Measurements from ENCODE around the gene ULBP2.
"Not testable (repeated sequence)": the region's sequence is repeated elsewhere in the genome, so short reads cannot be mapped to it uniquely, and the experiment has no call there.

ULBP2 gene

DNA sequence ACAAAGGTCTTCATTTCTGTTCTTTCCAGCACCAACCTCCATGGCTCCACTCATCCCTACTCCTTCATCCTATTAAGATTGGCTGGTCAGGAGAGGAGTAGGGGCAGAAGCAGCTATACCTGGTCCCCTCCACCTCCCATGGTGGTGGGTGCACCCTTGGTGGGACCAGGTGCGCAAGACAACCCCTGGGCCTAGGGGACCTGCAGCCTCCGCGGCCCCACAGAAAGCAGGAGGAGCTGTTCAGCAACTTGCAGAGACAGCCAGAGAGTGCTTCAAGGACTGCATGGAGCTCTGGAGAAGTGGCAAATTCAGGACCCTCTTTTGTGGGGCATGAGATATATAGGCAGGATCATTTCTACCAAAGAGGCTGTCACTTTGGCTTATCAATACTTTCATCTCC, 9.8 kb downstream of the ULBP2 start:
- no peak for DNase-seq (ENCODE audit: low spot score)

DNA sequence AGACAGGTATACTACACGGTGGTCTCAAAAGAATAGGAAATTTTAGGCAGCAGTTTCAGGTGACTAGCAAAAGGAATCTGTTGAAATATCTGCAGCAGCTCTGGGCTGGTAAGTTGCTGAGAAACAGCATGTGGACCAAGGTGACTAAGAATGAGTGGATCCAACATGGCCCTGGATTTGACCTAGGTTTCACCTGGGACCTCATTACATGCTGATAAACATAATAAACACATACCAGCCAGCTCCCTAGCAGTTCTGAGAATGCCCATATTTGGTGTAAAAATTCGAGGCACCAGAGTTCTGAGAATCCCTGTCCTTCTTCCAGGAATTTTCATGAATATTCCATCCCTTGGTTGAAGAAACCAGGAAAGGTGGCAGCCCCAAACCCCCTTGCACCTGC, 11.6 kb downstream of the ULBP2 start:
- DNase-seq (ENCODE audit: low spot score): not testable (repeated sequence)

DNA sequence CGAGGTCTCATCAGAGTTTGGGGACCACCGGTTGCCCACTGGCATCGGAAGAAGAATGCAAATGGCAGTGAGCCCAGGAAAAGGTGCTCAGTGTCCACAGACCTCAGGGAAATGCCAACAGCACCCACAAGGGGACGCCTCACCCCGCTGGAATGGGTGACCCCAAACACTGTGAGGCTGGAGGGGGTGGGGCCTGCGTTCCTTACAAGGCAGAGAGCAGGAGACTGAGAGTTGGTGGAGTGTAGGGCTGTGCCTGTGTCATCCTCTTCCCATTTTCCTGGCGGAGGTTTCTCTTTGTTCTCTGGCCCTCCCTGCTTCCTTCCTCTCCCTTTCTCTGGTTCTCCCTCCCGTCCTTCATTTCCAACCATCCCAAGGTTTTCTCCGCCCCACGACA, 12.1 kb downstream of the ULBP2 start:
- not testable (repeated sequence) for DNase-seq (ENCODE audit: low spot score)

DNA sequence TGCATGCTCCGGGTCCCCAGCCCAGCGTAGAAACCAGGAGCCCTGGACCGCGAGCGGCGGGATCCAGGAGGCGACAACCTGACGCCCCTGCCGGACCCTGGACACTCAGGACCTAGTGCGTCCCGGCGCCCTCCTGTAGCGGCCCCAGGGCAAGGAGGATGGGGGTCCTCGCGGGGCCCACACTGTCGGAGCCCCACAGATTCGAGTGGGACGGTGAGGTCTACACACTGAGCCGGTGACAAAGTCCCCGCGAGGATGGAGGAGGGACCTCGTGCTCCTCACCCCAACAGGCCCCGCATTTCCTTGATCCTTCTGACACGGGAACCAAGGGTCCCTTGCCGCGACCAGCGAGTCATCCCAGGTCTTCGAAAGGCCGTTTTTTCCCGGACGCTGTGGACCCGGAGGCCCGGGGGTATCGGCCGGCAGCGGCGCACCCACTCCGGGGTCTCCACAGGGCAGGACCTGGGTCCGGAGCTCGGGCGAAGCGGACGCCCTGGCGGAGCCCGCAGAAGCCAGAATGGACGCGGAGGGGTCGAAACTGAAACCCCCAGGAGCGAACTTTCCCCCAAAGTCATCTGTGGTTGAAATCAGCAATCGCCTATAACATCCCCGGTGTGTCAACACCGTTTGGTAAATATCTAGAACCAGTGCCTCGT, 12.6 kb downstream of the ULBP2 start:
- not testable (repeated sequence) for DNase-seq (ENCODE audit: low spot score)

DNA sequence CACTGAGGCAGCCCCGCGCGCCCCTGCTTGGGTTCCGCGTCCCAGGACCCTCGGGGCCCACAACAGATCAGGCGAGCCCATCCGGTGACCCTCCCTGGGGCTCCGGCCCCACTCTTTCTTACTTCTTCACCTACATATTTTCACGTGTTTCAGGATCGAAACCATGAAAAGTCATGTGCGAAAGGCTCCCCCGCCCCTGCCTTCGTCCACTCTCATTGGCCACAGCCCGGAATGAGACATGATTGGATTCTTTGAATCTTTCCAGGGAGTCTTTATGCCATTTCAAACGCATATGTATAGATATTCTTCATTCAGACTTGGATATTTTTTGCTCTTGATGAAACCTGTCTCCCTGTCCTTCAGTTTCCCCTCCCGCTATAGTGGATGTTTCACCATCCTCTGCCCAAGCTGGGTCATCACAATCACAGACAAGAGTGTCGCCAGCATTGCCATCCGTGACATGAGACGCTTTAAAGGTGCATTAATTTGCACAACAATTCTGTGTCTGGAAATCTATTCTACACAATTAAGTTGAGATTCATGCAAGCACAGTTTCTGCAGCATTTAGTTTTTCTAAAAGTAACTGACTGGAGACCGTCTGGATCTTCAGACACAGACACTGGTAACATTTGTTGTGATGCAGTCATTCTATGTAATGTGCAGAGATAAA, 13.3 kb downstream of the ULBP2 start:
- not testable (repeated sequence) for DNase-seq (ENCODE audit: low spot score)

DNA sequence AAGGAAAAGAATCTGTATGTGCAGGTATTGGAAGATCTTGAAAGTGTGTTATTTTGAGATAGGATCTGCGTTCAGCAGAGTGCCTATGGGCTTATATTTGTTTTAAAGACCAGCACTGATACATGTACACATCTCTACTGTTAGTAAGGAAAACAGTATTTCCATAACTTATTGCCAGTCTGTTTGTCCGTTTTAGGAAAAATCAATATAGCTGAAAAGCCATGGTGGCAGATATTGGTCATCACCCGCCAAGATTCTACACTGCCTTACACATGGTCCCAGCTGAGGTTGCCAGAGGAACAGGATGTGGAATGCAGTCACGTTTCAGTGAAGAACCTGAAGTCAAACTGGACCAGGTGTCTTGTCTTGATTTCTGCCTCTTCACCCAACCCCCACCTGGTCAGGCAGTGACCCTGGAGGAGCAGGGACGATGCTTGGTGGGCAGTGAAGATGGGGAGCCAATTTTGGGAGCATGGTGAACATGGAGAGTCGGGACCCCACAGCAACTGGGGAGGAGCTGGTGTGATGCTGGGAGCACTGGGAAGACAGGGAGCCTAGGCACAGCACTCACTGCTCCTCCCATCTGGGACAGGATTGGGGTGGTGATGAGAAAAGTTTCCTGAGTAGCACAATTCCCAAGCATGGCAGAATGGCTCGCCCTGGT, 14.0 kb downstream of the ULBP2 start:
- DNase-seq (ENCODE audit: low spot score): not testable (repeated sequence)

DNA sequence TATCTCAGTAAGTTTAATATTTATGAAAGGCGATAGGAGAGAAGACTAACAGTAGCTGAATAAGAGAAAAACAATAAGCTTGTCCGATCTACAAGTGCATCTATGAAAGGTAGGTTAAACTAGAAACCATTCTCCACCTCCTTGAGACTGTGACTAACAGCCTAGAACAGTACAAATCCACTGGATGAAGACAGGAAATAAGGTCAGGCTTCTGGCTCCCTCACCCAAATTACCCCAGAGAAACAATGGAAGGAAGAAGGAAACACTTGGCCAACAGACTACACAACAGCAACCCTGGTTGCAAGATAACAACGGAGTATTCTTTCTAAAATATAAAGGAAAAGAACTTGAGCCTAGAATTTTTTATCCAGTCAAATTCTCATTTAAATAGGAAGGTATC, 16.3 kb downstream of the ULBP2 start:
- not testable (repeated sequence) for DNase-seq (ENCODE audit: low spot score)

DNA sequence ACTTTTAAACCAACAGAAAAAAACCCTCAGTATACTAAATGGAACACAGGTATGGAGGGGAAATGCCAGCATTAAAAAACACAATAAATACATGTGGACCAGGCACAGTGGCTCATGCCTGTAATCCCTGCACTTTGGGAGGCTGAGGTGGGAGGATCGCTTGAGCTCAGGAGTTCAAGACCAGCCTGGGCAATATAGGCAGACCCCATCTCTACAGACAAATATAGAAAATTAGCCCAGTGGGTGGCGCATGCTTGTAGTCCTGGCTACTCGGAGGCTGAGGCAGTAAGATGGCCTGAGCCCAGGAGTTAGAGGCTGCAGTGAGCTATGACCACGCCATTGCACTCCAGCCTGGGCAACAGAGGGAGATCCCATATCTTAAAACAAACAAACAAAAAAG, 18.0 kb downstream of the ULBP2 start:
- DNase-seq (ENCODE audit: low spot score): not testable (repeated sequence)

DNA sequence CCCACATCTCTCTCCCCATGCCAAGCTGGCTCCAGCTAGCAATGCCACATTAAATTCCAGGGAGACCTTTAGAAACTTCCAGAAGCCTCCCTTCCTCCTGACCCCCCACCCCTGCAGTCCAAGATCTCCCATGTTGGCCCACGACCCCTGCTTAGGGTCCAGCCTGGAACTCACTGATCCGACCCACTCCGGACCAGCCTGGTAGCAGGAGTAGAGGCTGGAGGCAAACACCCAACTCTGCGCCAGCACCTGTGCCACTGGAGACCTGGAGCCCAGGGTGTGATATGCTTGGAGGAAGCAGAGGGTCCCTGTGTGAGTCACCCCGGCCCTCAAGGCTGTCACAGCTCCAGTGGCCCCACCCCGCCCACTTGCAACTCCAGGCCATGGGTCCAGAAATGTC, 18.7 kb downstream of the ULBP2 start:
- DNase-seq (ENCODE audit: low spot score): no peak

DNA sequence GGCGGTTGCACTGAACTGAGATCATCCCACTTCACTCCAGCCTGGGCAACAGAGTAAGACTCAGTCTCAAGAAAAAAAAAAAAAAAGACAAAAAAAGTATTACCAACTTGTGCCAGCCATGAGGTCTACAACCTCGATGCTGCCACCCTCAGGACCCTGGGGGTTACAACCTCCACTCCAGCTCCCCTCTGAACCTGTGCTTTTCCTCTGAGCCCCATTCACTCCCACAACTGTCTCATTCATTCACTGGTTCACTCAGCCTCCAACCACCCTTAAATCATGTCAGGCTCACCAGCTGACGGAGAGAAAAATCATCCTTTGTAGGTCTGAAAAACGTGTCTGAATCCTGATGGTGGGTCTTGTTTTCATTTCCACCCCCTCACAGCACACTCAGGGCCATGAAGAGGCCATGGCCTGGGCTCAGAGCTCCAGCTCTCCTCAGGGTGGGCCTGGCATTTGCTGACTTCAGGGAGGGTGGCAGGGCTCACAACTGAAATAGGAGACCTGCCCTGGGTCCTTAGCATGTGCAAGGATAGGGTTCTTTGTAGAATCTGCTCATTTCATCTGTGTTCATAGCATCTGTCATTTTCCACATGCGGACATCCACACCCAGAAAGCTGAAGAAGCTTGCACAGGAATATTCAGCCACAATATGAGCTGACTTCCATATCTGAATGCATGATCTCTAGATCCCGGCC, 20.1 kb downstream of the ULBP2 start:
- DNase-seq (ENCODE audit: low spot score): no peak

DNA sequence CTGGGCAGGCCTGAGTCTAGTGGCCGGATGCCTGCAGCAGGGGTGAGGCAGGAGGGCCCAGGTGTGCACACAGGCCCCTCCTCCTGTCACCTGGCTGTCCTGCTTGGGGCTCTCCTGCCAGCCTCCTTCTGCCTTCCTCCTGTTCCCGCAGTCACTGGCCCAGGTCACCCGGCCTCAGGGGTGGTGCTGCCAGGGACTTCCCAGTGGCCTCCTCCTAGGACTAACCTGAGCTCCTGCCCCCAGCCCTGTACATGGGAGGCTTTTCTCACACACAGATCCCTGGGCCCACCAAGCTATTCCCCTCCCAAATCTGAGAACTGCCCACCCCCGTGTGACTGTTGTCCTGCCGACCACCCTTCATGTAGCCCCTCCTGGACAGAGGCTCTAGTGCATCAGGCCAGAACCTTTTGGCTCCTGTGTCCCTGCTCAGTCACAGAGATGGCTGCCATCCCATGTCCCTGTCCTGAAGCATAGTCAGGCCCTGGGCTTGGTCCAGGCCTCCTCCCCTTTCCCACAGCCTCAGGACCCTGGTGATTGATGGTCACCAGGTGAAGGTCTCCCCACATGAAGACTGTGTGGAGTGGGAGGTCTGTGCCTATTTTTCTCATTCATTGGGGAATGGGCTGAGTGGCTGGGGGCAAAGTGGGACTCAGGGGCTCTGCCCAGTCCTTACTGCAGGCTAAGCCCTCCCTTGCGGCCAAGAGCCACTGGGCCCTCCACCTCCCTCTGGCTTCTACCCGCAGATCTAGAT, 20.8 kb downstream of the ULBP2 start:
- DNase-seq (ENCODE audit: low spot score): no peak

DNA sequence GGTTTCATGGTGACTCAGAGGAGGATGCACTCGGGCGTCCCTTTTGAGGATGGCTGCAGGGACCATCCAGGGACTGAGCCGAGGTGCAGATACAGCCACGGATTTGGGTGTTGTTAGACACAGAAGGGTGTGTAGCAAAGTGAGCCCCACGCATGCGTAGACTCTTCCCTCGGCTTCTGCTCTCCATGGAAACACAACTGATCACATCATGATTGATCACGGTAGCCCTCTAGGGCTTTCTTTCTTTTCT, 21.3 kb downstream of the ULBP2 start:
- peak; percentile 50 for DNase-seq (ENCODE audit: low spot score)

DNA sequence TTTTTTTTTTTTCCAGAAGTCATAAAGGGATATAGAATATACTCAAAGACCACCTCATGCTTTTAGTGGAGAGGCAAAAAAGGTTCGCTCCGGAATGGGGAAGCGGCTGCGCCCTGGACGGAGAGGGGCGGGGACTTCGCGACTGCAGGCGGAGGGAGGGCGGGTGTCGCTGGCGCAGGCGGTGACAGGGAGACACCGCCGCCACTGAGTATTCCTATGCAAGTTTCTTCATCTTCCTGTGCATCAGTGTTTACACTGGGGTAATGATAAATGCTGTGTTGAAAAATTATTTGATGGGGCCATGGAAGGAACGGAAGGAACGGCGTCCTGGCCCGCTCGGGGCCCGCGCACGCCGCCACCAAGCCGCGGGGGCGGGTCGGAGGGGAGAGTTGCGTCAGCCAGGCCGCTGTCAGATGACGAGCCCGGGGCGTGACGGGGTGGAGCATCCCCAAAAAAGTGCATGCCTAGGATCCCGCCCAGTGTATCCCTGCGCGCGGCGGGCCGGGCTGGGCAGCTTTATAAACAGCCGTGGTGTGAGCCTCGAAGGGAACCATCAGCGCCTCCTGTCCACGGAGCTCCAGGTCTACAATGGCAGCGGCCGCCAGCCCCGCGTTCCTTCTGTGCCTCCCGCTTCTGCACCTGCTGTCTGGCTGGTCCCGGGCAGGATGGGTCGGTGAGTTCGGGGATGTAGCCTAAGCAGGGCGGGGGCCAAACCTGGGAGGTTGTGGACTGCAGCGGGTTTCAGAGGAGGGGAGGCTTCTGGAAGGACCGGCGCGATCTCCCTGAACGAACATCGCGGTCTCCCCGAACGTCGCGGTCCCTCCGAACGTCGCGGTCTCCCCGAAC, 21.9 kb downstream of the ULBP2 start, which contains the start of gene ULBP1:
Gene ULBP1, plus strand, starts transcription at position 482 of the 846 bp plus-strand sequence. Its CDS starts 107 bp downstream, at position 589.
- DNase-seq (ENCODE audit: low spot score): peak; percentile 80

DNA sequence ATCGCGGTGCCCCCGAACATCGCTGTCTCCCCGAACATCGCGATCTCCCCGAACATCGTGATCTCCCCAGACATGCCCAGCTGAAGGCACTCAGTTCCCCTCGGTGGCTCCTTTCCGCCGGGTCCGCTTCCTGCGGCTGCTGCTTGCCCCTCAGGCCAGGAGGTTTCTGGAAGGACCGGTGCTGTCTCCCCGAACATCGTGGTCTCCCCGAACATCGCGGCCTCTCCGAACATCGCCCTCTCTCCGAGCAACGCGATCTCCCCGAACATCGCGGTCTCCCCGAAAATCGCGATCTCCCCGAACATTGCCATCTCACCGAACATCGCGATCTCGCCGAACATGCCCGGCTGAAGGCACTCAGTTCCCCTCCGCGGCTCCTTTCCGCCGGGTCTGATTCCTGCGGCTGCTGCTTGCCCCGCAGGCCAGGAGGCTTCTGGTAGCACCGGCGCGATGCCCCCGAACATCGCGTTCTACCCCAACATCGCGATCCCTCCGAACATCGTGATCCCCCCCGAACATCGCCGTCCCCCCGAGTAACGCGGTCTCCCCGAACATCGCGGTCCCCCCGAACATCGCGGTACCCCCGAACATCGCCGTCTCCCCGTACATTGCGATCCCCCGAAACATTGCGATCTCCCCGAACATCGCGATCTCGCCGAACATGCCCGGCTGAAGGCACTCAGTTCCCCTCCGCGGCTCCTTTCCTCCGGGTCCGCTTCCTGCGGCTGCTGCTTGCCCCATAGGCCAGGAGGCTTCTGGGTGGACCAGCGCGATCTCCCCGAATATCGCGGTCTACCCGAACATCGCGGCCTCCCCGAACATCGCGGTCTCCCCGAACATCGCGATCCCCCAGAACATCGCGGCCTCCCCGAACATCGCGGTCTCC, 22.7 kb downstream of the ULBP2 start:
- DNase-seq (ENCODE audit: low spot score): no peak

DNA sequence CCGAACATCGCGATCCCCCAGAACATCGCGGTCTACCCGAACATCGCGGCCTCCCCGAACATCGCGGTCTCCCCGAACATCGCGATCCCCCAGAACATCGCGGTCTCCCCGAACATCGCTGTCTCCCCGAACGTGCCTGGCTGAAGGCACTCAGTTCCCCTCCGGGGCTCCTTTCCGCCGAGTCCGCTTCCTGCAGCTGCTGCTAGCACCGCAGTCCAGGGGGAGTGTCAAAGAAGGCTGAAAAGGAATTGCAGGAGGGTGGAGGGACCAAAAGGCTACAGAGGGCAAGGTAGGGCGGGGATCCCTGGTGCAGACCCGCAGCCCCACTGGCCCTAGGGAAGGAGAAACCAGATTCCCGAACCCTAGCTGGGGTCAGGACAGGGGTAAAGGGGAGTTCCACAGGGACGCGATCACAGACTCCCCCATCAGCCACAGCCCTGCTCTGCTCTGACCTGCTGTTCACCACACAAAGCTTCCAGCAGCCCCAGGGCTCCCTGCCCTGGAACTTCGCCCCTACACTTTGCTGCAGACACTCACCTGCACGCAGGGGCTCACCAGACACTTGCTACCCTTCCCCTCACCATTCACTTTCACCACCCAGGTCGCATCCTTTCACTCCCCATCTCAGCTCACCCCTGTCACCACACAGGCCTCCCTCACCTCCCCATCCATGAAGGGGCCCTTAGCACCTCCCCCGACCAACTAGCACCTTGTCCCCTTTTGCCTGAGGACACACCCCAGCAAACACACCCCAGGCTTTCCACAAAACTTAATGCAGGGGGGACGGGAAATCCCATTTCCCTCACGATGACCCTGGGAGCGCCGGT, 23.6 kb downstream of the ULBP2 start:
- DNase-seq (ENCODE audit: low spot score): no peak

DNA sequence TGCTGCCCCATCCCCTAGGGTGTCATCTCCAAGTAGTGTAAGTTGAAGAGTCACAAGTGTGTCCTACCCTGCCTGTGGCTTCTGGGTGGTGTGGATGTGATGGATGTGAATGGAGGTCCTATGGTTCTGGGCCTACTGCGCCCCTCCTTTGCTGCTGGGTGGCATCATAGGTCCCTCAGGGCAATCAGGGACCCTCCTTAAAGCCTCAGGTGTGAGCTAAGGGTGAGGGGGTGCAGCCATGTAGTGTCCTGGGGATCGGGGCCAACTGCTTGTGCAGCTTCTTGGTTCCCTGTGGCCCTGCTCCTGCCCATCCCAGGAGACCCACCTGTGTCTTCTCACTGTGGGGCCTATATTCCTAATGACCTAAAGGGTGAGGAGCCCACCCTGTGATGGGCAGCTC, 24.5 kb downstream of the ULBP2 start:
- not testable (repeated sequence) for DNase-seq (ENCODE audit: low spot score)

DNA sequence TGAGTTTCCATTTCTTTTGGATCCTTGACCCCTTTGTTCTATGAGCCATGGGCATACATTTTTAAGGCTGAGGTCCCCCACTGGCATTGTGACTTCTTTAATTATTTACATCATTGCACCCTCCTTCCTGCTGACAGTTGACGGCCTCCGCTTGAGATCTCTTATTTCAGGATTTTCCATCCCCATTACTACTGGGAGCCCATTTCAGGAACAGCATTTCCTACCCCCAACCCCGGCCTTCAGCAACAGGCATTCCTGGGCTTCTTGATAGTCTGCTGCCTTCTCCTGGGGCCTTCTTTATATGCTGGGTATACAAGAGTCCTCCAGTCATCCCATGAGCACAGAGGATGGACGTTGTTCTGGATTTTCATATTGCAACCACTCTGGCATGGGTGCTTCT, 25.8 kb downstream of the ULBP2 start:
- DNase-seq (ENCODE audit: low spot score): no peak

DNA sequence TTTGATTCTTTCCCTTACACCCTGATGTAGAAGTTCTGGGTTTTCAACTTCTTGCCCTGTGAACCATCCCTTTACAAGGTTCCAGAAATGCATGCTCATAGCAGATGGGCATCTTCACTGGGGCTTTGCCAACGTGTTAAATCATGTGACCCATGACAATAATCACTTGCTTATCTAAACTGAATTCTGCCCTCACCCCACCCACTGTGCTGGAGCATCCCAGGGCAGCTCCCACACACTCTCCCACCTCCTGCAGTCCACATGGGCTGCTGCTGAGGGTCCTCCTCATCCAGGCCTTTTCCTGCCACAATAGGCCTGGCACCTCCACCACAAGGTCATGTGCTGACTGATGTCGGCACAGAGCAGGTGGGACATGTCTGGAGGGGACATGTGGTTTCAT, 26.2 kb downstream of the ULBP2 start:
- not testable (repeated sequence) for DNase-seq (ENCODE audit: low spot score)

DNA sequence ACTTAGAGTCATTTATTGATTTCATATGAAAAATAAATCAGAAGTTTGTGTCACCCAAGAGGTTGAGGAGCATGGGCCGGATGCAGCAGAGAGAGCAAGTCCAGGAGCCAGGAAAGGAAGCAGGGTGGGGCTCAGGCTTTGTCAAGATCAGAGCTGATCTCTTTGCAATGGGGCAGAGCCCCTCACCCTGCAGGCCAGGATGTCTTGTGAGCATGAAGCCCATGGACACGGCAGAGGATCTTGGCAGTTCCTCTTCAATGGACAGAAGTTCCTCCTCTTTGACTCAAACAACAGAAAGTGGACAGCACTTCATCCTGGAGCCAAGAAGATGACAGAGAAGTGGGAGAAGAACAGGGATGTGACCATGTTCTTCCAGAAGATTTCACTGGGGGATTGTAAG, 27.1 kb downstream of the ULBP2 start:
- DNase-seq (ENCODE audit: low spot score): not testable (repeated sequence)

Measured in activated CD4-positive, alpha-beta T cell treated with anti-CD3 and anti-CD28 coated beads, Interleukin-2, Interleukin-4, amounts not matched to agents 100 ng/mL and 50 ng/mL, durations not matched to agents 16 hours and 8 hours (primary cell).